IMR-90 (cell line): Measurements from ENCODE around the gene TAF7L. TPM values are rescaled to one million over a fixed set of nuclear protein-coding genes. Genes with fewer than 3 reads are reported as not detected.
"Not testable (repeated sequence)": the region's sequence is repeated elsewhere in the genome, so short reads cannot be mapped to it uniquely, and the experiment has no call there.

Experiments
- ATAC-seq: fragments of 200-7000 bp; cut with Tn5 transposase; 2 replicates; pipeline ENCODE4 v1.9.1; 2020; ENCODE audit warnings: low read depth, mild to moderate bottlenecking, moderate library complexity
- BruUV-seq: library from RNA; stranded (reverse); fragments of 400-500 nt; replicated peaks from 2 replicates; lab custom pipeline; 2021; lab: Mats Ljungman, UMichigan
- CTCF ChIA-PET: fragments of 300-600 bp; formaldehyde crosslinking; extraction: SDS; loops from one replicate; lab custom pipeline; 2021; ENCODE audit warnings: antibody characterized with exemption; lab: Yijun Ruan, JAX
- POLR2A ChIA-PET: fragments of 300-600 bp; sonication (Branson Sonifier 250); formaldehyde crosslinking; loops from one replicate; lab custom pipeline; 2022; ENCODE audit warnings: antibody characterized with exemption; ENCODE audit not compliant: unreplicated experiment; lab: Charles Lee
- DNase-seq: peaks from one replicate; pipeline ENCODE4 v3.0.0; 2013
- H2AFZ ChIP-seq: replicated peaks from 2 replicates; pipeline ENCODE3; 2013; ENCODE audit warnings: low read length, mild to moderate bottlenecking; ENCODE audit not compliant: poor library complexity
- H2AK5ac ChIP-seq: 2 replicates; pipeline ENCODE4 v1.6.1; 2013; ENCODE audit warnings: low read depth, low read length, inconsistent platforms
- H2AK9ac ChIP-seq: replicated peaks from 2 replicates; pipeline ENCODE3; 2013; ENCODE audit warnings: mild to moderate bottlenecking, low read depth, low read length, moderate library complexity; ENCODE audit not compliant: poor library complexity
- H2BK120ac ChIP-seq: 2 replicates; pipeline ENCODE4 v1.6.1; 2013; ENCODE audit warnings: low read depth, low read length, inconsistent platforms
- H2BK15ac ChIP-seq: 3 replicates; pipeline ENCODE4 v1.6.1; 2013; ENCODE audit warnings: low read depth, low read length, inconsistent platforms
- H2BK20ac ChIP-seq: 2 replicates; pipeline ENCODE4 v1.6.1; 2013; ENCODE audit warnings: low read depth, mild to moderate bottlenecking, inconsistent platforms, low read length, moderate library complexity
- H2BK5ac ChIP-seq: 2 replicates; pipeline ENCODE4 v1.6.1; 2013; ENCODE audit warnings: mild to moderate bottlenecking, low read depth, low read length, inconsistent platforms; ENCODE audit not compliant: poor library complexity, severe bottlenecking
- H3K14ac ChIP-seq: replicated peaks from 2 replicates; pipeline ENCODE4 v1.6.1; 2013; ENCODE audit warnings: low read depth, low read length, inconsistent platforms
- H3K18ac ChIP-seq: 2 replicates; pipeline ENCODE4 v1.6.1; 2013; ENCODE audit warnings: low read depth, low read length, control low read depth
- H3K23ac ChIP-seq: 2 replicates; pipeline ENCODE4 v1.6.1; 2013; ENCODE audit warnings: low read depth, low read length, inconsistent platforms
- H3K27ac ChIP-seq: 2 replicates; pipeline ENCODE4 v1.5.1; 2013; ENCODE audit warnings: mild to moderate bottlenecking, control low read depth, low read length; ENCODE audit not compliant: insufficient read depth
- H3K27me3 ChIP-seq: 2 replicates; pipeline ENCODE4 v1.6.1; 2013; ENCODE audit warnings: low read length; ENCODE audit not compliant: control insufficient read depth, insufficient read depth
- H3K36me3 ChIP-seq: 2 replicates; pipeline ENCODE4 v1.6.1; 2013; ENCODE audit warnings: low read length, mixed read lengths; ENCODE audit not compliant: control insufficient read depth, insufficient read depth
- H3K4ac ChIP-seq: 2 replicates; pipeline ENCODE4 v1.6.1; 2013; ENCODE audit warnings: low read depth, low read length, inconsistent platforms
- H3K4me1 ChIP-seq: 2 replicates; pipeline ENCODE4 v1.6.1; 2013; ENCODE audit warnings: low read length, mixed read lengths; ENCODE audit not compliant: control insufficient read depth, insufficient read depth
- H3K4me2 ChIP-seq: 2 replicates; pipeline ENCODE4 v1.6.1; 2013; ENCODE audit warnings: low read depth, mild to moderate bottlenecking, control low read depth, low read length, moderate library complexity
- H3K4me3 ChIP-seq: 2 replicates; pipeline ENCODE4 v1.5.1; 2013; ENCODE audit warnings: low read depth, mild to moderate bottlenecking, control low read depth, low read length, moderate library complexity; ENCODE audit not compliant: insufficient read depth
- H3K56ac ChIP-seq: 2 replicates; pipeline ENCODE4 v1.6.1; 2013; ENCODE audit warnings: low read length, inconsistent platforms; ENCODE audit not compliant: insufficient read depth; ENCODE audit errors: extremely low read depth
- H3K79me1 ChIP-seq, 2 experiments: 2 replicates each; pipeline ENCODE4 v1.6.1; 2013; ENCODE audit warnings: low read length in 2 of 2, inconsistent platforms in 1 of 2, low read depth in 1 of 2
- H3K9ac ChIP-seq: 2 replicates; pipeline ENCODE4 v1.6.1; 2013; ENCODE audit warnings: low read depth, low read length, control low read depth
- H3K9me1 ChIP-seq: 2 replicates; pipeline ENCODE4 v1.6.1; 2013; ENCODE audit warnings: low read length, inconsistent platforms; ENCODE audit not compliant: insufficient read depth
- H3K9me3 ChIP-seq: 2 replicates; pipeline ENCODE4 v1.6.1; 2013; ENCODE audit warnings: low read length; ENCODE audit not compliant: control insufficient read depth, insufficient read depth
- H4K20me1 ChIP-seq: 2 replicates; pipeline ENCODE4 v1.6.1; 2013; ENCODE audit warnings: low read length, inconsistent platforms; ENCODE audit not compliant: insufficient read depth
- H4K5ac ChIP-seq: 2 replicates; pipeline ENCODE4 v1.6.1; 2013; ENCODE audit warnings: mild to moderate bottlenecking, low read depth, low read length, control low read depth
- H4K8ac ChIP-seq, 2 experiments: 2 replicates each; pipeline ENCODE4 v1.6.1; 2013; ENCODE audit warnings: low read depth in 2 of 2, low read length in 2 of 2, control low read depth in 1 of 2, inconsistent platforms in 1 of 2
- H4K91ac ChIP-seq: 2 replicates; pipeline ENCODE4 v1.6.1; 2013; ENCODE audit warnings: low read depth, low read length, inconsistent platforms; ENCODE audit not compliant: insufficient read depth
- WGBS, 2 experiments: methylation state at CpG; one replicate each; pipeline versions ENCODE4 v1.1.5 to v1.1.7; 2013; ENCODE audit warnings: missing lambda C conversion rate in 2 of 2; ENCODE audit not compliant: insufficient read length in 1 of 2; ENCODE audit errors: extremely low coverage in 2 of 2; 5-methylcytosine and 5-hydroxymethylcytosine counted together
- dilution Hi-C: fragments of 300-500 bp; cut with HindIII; formaldehyde crosslinking; loops from one replicate; pipeline ENCODE4 v1.14.3; 2018; ENCODE audit warnings: low sequenced_read_pairs; ENCODE audit not compliant: unreplicated experiment
- in situ Hi-C: fragments of 300-500 bp; cut with MboI; formaldehyde crosslinking; loops from 3 replicates; pipeline ENCODE4 v1.14.3; 2019; ENCODE audit warnings: low sequenced_read_pairs, inconsistent platforms, mixed read lengths
- intact Hi-C: fragments of 100-400 bp; cut with micrococcal nuclease; formaldehyde crosslinking; loops from 2 replicates; pipeline ENCODE4 v1.10.0; 2022
- polyA plus RNA-seq, 3 experiments: library from polyadenylated mRNA; depleted of rRNA; stranded (reverse); fragments of >200 nt; gene quantifications; 2 replicates each; pipeline ENCODE4 v1.2.3, GENCODE V29; 2012; ENCODE audit warnings: low replicate concordance in 1 of 3
- total RNA-seq: library from RNA; depleted of rRNA; stranded (reverse); fragments of >200 nt; gene quantifications from 2 replicates; pipeline ENCODE4 v1.2.3, GENCODE V29; 2012

TAF7L gene
- total and polyA plus RNA-seq, 2 of the 4 experiments (the other 2 are of a cell fraction), result 0.18 to 0.22 TPM

- H3K9ac ChIP-seq, H4K20me1 ChIP-seq, H3K4me2 ChIP-seq, H3K36me3 ChIP-seq, H3K27ac ChIP-seq, H3K9me1 ChIP-seq, BruUV-seq, H3K27me3 ChIP-seq, H4K5ac ChIP-seq, dilution Hi-C loops, H3K14ac ChIP-seq, intact Hi-C loops, H2AK5ac ChIP-seq, H3K4me3 ChIP-seq, H3K4ac ChIP-seq, H2AFZ ChIP-seq, H2AK9ac ChIP-seq, H3K18ac ChIP-seq, H2BK15ac ChIP-seq, in situ Hi-C loops, H2BK5ac ChIP-seq, POLR2A ChIA-PET, H2BK120ac ChIP-seq, H3K56ac ChIP-seq, H3K9me3 ChIP-seq, H3K4me1 ChIP-seq, CTCF ChIA-PET, H4K8ac ChIP-seq, H2BK20ac ChIP-seq, ATAC-seq, H4K91ac ChIP-seq, H3K23ac ChIP-seq, H3K79me1 ChIP-seq, DNase-seq: not testable (repeated sequence)
- no CpG with 5 or more reads among the region's 3 CpGs for WGBS, 2 experiments
These were observed 35.5 kb upstream of the TAF7L start for GRCh38 chrX:101326600-101326999.
